NCI-H1417 treated with DMSO at 0.1 percent for 48 hours (cell line): ENCODE measurements around the gene H1-8.

Source experiments
- DNase-seq: peaks from one replicate; lab custom pipeline; 2025; lab: John Stamatoyannopoulos, UW

The H1-8 gene

DNA sequence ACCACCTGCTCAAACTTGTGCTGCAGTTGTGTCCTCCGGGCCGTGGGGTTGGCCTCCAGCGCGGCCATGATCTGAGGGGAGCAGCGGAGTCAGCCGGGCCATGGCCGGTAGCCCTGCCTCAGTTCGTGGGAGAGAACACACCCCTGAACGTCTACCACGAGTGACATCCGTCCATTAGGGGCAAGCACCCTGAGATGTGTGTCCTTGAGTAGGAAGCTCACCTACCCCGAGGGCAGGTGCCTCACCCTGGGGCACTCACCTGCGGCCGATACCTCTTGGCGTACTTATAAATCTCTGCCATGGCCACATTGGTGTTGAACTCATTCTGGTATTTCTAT, 13.4 kb downstream of the H1-8 start:
- no peak for DNase-seq

- DNase-seq: no peak
Measured at GRCh38 chr3:129556890-129557547, 14.0 kb downstream of the H1-8 start.

DNA sequence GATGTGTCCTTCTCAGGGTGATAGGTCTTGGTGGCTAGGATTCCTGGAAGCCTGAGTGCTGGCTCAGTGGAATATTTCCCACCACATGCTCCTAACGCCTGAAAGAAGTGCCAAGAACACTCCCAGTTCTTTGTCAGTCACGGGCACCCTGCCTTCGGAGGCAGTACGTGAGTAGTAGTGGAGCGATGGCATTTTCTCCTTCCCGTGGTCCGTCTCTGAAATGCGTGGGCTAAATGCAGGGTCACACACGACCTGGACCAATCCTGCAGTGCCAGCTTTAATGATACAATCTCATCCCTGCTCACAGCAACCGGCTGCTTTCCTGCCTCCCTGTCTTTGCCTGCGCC, 14.5 kb downstream of the H1-8 start:
- DNase-seq: no peak

DNA sequence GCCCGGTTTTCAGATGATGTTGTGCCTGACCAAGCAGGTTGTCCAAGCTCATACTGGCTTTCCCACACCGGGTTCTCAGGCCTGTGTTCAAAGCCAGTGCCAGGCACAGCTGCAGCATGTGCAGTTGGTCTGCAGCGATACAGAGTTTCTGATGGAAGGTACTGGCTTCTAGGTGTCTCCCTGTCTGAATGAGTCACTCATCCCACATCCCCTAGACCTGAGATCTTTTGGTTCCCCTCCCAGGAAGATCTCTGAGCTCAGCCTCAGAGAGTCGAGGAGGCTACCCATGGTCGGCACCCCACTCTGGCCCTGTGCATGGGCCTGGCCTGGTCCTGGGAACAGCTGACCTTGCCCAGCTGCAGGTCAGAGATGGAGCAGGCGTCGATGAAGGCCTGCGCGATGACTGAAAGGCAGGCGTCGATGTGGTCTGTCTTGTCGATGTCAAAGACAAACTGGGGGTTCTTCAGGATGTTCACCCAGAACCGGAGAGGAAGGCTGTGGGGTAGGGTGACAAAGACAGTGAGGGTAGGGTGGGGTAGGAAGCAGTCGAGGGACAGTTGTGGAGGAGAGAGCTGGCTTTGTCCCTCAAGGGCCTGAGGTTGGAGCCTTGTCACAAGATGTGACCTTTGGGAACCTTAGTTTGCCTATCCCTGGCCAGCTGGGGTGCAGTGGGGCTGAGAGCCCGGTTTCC, 15.3 kb downstream of the H1-8 start:
- DNase-seq: no peak

- DNase-seq: no peak
Measured at GRCh38 chr3:129558772-129559564, 16.0 kb downstream of the H1-8 start.

DNA sequence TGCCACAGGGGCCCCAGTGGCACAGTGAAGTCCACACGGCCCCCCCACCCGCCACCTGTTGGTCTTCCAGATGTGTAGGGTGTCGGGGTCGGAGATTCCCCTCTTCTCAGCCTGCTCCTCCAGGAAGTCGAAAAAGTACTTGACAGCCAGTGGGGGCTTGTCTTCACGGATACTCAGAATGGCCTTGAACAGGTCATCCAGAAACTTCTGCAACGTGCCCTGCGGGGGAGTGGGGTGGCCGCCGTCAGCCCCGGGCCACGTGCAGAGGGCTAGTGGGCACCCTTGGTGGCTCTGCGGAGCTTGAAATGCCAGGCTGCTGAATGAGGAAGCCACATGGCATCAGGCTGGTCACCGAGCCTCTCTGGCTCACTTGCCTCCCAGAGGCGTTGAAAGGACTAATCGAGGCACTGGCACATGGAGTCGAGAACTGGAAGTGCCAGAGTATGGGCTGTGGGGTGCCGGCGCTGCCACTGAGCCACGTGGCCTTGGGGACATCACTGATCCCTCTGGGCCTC, 16.6 kb downstream of the H1-8 start:
- no peak for DNase-seq

DNA sequence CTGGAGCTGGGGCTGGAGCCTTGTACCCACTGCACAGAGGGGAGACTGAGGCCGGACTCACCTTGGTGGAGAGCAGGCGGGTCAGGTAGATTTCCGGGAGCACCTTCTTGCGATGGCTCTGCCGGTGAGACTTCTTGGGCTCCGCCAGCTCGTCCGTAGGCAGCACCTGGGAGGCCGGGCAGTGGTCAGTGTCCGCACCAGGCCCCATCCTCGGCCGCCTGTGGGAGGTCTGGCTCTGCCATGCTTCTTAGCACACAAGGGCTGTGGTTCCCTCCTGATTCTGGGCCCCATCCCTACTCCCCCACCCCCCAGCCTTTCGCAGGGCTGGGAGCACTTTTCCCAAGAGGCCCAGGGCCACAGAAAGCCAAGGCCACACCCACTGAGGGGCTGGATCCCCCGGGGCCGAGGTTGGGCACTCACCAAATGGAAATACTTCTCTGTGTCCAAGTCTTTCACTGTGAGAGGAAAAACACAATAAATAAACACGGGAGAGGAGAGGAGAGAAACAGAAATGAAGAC, 17.4 kb downstream of the H1-8 start:
- no peak for DNase-seq

DNA sequence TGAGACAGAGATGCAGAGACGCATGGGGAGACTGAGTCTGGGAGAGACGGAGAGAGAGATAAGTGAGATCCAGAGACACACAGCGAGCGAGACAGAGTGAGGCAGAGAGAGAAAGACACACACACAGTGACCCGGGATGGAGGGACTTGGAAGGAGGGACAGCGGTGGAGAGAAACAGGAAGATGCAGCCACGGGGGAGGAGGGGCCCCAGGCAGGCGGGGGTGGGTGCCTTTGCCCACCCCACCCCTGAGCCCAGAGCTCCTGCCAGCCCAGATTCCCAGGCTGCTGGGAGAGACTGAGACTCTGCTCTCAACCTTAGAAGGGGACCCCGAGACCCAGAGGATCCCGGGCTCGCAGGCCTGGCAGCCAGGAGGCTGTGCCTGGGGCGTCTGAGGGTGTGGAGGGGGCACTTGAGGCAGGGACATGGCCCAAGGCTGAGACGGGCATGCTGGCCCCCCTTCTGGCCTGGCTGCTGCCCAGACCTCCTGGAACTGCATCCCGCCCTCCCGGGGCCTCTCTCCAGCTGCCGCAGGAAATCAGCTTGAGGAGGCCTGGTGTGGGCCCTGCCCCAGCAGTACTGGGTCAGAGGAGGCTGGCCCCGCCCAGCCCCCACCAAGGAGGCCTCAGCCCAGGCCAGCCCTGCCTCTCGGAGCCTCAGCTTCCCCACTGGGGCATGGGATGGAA, 18.1 kb downstream of the H1-8 start:
- no peak for DNase-seq

- DNase-seq: no peak
Measured at GRCh38 chr3:129561619-129562248, 18.8 kb downstream of the H1-8 start.

DNA sequence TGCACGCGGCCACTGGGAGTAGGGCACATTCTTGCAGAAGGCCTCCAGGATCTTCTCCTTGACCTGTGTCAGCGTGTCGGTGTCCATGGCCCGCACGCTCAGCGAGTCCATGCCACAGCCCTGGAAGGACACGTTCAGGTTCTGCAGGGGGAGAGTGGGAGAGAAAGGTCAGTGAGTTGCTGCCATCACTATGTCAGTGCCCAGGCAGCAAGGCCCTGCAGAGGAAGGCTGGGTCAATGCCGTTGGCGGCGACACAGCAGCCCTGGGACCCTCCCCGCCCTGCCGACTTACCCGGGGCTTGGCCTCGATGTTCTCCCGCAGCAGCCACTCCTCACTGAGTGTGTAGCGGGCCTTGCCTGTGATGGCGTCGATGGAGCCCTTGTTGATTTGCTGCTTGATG, 19.8 kb downstream of the H1-8 start:
- DNase-seq: no peak

- no peak for DNase-seq
Measured at GRCh38 chr3:129563332-129563731, 20.4 kb downstream of the H1-8 start.

- no peak for DNase-seq
Measured at GRCh38 chr3:129563850-129564535, 21.0 kb downstream of the H1-8 start.

DNA sequence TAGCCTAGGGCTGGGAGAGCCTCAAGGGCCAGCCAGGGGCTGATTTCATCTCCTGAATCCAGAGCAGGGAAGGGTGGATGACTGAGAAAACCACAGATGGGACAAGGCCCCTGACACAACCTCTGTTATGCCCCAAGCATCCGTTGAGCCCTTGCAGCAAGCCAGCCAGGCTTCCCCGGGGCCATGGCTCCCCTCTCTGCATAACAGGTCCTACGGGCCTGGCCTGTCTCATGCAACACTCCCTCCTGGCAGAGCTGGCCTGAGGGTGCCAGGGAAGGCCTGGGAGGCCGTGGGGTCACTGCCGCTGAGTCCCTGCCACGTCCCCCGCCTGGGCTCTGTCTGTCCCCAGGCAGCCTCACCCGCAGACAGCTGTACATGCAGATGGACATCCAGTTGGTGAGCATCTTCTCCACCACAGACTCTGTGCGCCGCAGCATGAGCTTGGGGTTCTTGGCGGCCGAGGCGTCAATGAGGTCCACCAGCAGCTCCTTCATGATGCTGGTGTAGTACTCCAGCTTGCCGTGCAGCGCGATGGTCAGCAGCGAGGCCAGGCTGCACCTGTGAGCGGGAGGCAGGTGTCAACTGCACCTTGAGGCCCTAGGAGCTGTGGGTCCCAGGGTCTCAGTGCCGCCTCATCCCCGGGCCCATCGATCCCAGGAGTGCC, 22.1 kb downstream of the H1-8 start:
- no peak for DNase-seq

GRCh38 chr3:129565902-129566301, 22.9 kb downstream of the H1-8 start:
- DNase-seq: no peak

GRCh38 chr3:129567176-129567705, 24.3 kb downstream of the H1-8 start:
- DNase-seq: no peak

DNA sequence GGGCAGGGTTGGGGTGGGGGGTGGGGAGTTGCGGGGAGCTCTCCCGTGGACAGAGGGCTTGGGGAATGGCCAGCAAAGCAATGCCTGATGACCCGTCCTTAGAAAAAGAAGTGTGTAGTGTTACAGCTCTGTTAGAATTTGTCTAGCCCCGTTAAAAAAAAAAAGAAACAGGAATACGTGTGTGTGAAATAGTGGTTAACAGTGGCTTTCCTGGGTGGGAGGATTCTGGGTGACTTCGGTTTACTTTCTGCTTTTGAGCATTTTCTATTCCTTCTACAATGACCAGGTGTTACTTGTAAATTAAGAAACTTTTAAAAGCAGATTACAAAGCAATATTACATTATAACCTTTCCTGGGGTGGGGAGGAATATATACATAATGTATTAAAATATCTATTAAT, 25.0 kb downstream of the H1-8 start:
- no peak for DNase-seq

- no peak for DNase-seq
Measured at GRCh38 chr3:129569856-129570255, 26.9 kb downstream of the H1-8 start.

DNA sequence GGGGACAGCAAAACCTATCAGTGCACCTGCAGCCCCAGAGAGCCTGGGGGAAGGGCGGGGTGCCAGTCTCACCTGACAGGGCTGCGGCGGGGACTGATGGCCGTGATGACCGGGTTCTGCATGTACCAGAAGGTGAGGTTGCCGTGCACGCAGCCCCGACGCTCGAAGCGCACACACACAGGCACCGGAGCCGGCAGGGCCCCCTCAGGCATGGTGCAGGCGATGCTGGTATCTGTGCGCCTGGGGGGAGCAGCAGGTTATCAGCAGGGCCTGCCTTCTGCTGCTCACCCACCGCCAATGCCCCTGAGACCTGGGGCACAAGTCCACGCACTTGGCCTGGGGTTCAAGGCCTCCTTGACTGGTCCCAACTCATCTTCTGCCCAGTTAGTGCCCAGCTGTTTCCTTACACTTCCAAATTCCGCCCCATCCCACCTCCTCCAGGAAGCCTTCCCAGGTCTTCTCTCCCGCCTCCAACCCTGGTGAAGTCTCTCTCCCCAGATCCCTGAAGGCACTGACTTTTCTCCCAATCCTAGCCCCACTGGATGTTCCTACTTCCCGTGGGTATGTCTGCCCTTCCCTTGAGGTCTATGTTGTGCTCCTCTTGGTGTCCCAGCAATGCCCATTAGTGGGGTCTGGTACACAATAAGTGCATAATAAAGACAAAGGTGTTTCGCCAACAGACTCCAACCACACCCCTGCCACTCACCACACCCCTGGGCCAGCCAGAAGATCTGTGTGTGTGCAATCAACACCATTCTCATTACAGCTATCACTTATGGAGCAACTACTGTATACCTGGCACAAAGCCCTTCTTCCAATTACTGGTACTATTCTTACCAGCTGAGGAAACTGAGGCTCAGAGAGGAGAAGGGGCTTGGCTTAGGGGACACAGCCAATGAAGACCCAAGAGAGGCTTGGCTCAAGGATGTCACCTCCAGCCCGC, 28.9 kb downstream of the H1-8 start:
- no peak for DNase-seq

DNA sequence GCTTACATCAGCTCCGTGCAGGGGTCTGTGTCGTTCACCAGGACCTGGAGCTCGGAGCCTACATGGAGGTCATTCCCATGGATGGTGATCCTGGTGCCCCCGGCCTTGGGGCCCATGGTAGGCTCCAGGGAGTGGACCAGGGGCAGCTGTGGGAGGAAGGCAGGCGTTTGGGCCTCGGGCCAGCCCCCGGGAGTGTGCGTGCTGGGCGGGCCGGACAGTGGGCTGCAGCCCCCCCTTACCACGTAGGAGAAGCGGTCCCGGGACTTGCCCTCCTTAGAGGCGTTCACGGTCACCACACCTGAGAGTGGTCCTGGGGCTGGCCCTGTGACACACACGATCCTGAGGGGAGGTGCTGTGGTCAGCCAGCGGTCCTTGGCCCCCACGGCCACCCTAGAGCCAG, 29.6 kb downstream of the H1-8 start:
- no peak for DNase-seq
